PC-9 (cell line): ENCODE results near the gene KCNQ5. TPM values are rescaled to one million over a fixed set of nuclear protein-coding genes. Genes with fewer than 3 reads are reported as not detected.

Experiments
- BruUV-seq: library from RNA; stranded (reverse); fragments of 400-500 nt; replicated peaks from 2 replicates; lab custom pipeline; 2021; lab: Mats Ljungman, UMichigan
- CTCF ChIA-PET: fragments of 300-600 bp; sonication (Branson Sonifier 250); formaldehyde crosslinking; loops from one replicate; lab custom pipeline; 2022; ENCODE audit warnings: antibody characterized with exemption; lab: Charles Lee
- POLR2A ChIA-PET: fragments of 300-600 bp; sonication (Branson Sonifier 250); formaldehyde crosslinking; loops from one replicate; lab custom pipeline; 2022; ENCODE audit warnings: antibody characterized with exemption; ENCODE audit not compliant: unreplicated experiment; lab: Charles Lee
- DNase-seq, 2 experiments: peaks; one replicate each; pipeline versions ENCODE4 v3.0.0 to v3.0.0-alpha.2; 2015 to 2022; ENCODE audit warnings: mixed read lengths in 1 of 2
- H2AFZ ChIP-seq: fragments of 200-600 bp; sonication (generic); 2 replicates; pipeline ENCODE4 v1.8.1; 2017; ENCODE audit warnings: antibody characterized with exemption
- H3F3A ChIP-seq: fragments of 200-600 bp; sonication (generic); 2 replicates; pipeline ENCODE4 v1.8.1; 2017; ENCODE audit warnings: antibody characterized with exemption, mild to moderate bottlenecking, low read depth; ENCODE audit not compliant: insufficient read depth
- H3K27ac ChIP-seq: fragments of 200-600 bp; sonication (generic); 2 replicates; pipeline ENCODE4 v1.6.1; 2016; ENCODE audit warnings: mixed run types
- H3K27me3 ChIP-seq: fragments of 200-600 bp; sonication (generic); 2 replicates; pipeline ENCODE4 v1.6.1; 2016; ENCODE audit warnings: low read depth, mixed run types; ENCODE audit not compliant: insufficient read depth
- H3K36me3 ChIP-seq: fragments of 200-600 bp; sonication (generic); 2 replicates; pipeline ENCODE4 v1.6.1; 2016; ENCODE audit warnings: low read depth, mixed run types
- H3K4me1 ChIP-seq: fragments of 200-600 bp; sonication (generic); replicated peaks from 2 replicates; pipeline ENCODE4 v1.6.1; 2016; ENCODE audit warnings: mixed run types; ENCODE audit not compliant: insufficient read depth
- H3K4me2 ChIP-seq: fragments of 200-600 bp; sonication (generic); 2 replicates; pipeline ENCODE4 v1.6.1; 2017; ENCODE audit warnings: mixed run types
- H3K4me3 ChIP-seq: fragments of 200-600 bp; sonication (generic); 2 replicates; pipeline ENCODE4 v1.6.1; 2016; ENCODE audit warnings: mixed run types
- H3K79me2 ChIP-seq: fragments of 200-600 bp; sonication (generic); 2 replicates; pipeline ENCODE4 v1.6.1; 2017; ENCODE audit warnings: low read depth, mixed run types
- H3K9me2 ChIP-seq: fragments of 200-600 bp; sonication (generic); 2 replicates; pipeline ENCODE4 v1.8.1; 2017; ENCODE audit warnings: mild to moderate bottlenecking; ENCODE audit not compliant: insufficient read depth
- H3K9me3 ChIP-seq: fragments of 200-600 bp; sonication (generic); 2 replicates; pipeline ENCODE4 v1.8.1; 2016; ENCODE audit warnings: low read depth; ENCODE audit not compliant: insufficient read depth
- H4K20me1 ChIP-seq: fragments of 200-600 bp; sonication (generic); 2 replicates; pipeline ENCODE4 v1.8.1; 2017; ENCODE audit not compliant: insufficient read depth
- EZH2 ChIP-seq: fragments of 200-600 bp; sonication (generic); IDR thresholded peaks from 2 replicates; pipeline ENCODE4 v1.8.0; 2017; ENCODE audit warnings: antibody characterized with exemption, low read depth
- intact Hi-C: fragments of 100-400 bp; cut with micrococcal nuclease; formaldehyde crosslinking; loops from one replicate; pipeline ENCODE4 v1.10.0; 2022; ENCODE audit not compliant: unreplicated experiment
- total RNA-seq: library from RNA; stranded (reverse); gene quantifications from 2 replicates; pipeline ENCODE4 v1.2.3, GENCODE V29; 2021
- TF ChIP-seq, protein P1 (sequence below): fragments of 200-600 bp; sonication (generic); conservative IDR thresholded peaks from 2 replicates; pipeline ENCODE4 v1.6.1; 2017; ENCODE audit warnings: mixed run types, antibody characterized with exemption, mild to moderate bottlenecking, moderate library complexity

KCNQ5 gene
- total RNA-seq, 1 experiment from 2014 or later, result 0.20 TPM

- BruUV-seq, result no TSS peak
- Histone ChIP-seq H3K79me2 (no peaks in the 10 kb centered on the region), H3F3A (no peaks in the 10 kb centered on the region), H3K4me3 (no peak overlapping the region), H3K36me3 (no peaks in the 10 kb centered on the region), H3K9me3 (no peaks in the 10 kb centered on the region), H3K27me3 (no peaks in the 10 kb centered on the region), H4K20me1 (no peaks in the 10 kb centered on the region), H3K27ac (no peak overlapping the region), H2AFZ (no peak overlapping the region), H3K4me1 (no peaks in the 10 kb centered on the region), H3K9me2 (no peaks in the 10 kb centered on the region), H3K4me2 (no peak overlapping the region)
- POLR2A ChIA-PET, result no interaction called here
- TF ChIP-seq, protein P1, sequence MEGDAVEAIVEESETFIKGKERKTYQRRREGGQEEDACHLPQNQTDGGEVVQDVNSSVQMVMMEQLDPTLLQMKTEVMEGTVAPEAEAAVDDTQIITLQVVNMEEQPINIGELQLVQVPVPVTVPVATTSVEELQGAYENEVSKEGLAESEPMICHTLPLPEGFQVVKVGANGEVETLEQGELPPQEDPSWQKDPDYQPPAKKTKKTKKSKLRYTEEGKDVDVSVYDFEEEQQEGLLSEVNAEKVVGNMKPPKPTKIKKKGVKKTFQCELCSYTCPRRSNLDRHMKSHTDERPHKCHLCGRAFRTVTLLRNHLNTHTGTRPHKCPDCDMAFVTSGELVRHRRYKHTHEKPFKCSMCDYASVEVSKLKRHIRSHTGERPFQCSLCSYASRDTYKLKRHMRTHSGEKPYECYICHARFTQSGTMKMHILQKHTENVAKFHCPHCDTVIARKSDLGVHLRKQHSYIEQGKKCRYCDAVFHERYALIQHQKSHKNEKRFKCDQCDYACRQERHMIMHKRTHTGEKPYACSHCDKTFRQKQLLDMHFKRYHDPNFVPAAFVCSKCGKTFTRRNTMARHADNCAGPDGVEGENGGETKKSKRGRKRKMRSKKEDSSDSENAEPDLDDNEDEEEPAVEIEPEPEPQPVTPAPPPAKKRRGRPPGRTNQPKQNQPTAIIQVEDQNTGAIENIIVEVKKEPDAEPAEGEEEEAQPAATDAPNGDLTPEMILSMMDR, result no peak
- TF ChIP-seq EZH2, result no peak
- CTCF ChIA-PET, result no interaction called here
- DNase-seq, result no peak
- intact Hi-C loops, result no loop called here
Measured at GRCh38 chr6:73143551-73143950, 521.7 kb downstream of the KCNQ5 start.

- ChIA-PET POLR2A (no interaction called here), CTCF (no interaction called here)
- BruUV-seq, result no TSS peak
- Histone ChIP-seq H3K9me3 (no peaks in the 10 kb centered on the region), H3K4me1 (no peaks in the 10 kb centered on the region), H2AFZ (no peak overlapping the region), H3K9me2 (no peaks in the 10 kb centered on the region), H3K4me3 (no peak overlapping the region), H3F3A (no peaks in the 10 kb centered on the region), H3K27me3 (no peaks in the 10 kb centered on the region), H4K20me1 (no peaks in the 10 kb centered on the region), H3K36me3 (no peaks in the 10 kb centered on the region), H3K27ac (no peak overlapping the region), H3K79me2 (no peaks in the 10 kb centered on the region), H3K4me2 (no peak overlapping the region)
- no peak for DNase-seq
- TF ChIP-seq EZH2, result no peak
- TF ChIP-seq, protein P1, result no peak
- intact Hi-C loops, result no loop called here
Measured at GRCh38 chr6:73144516-73144915, 522.7 kb downstream of the KCNQ5 start.

DNA sequence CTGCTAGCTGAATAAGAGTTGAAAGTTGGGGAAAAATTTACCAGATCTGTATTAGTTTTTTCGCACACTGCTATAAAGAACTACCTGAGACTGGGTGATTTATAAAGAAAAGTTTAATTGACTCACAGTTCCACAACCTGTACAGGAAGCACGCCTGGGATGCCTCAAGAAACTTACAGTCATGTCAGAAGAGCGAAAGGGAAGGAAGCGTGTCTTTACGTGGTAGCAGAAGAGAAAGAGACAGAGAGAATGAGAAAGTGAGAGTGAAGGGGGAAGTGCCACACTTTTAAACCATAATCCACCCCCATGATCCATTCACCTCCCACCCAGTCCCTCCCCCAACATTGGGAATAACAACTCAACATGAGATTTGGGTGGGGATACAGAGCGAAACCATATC lies 523.8 kb downstream of the KCNQ5 start:
- Histone ChIP-seq H3F3A (no peaks in the 10 kb centered on the region), H3K27ac (no peak overlapping the region), H3K4me1 (no peaks in the 10 kb centered on the region), H3K79me2 (no peaks in the 10 kb centered on the region), H3K4me3 (no peak overlapping the region), H3K36me3 (no peaks in the 10 kb centered on the region), H3K4me2 (no peak overlapping the region), H2AFZ (no peak overlapping the region), H4K20me1 (no peaks in the 10 kb centered on the region), H3K27me3 (no peaks in the 10 kb centered on the region), H3K9me3 (no peaks in the 10 kb centered on the region), H3K9me2 (no peaks in the 10 kb centered on the region)
- ChIA-PET CTCF (no interaction called here), POLR2A (no interaction called here)
- no peak for DNase-seq
- no TSS peak for BruUV-seq
- intact Hi-C loops, result no loop called here
- TF ChIP-seq EZH2, result no peak
- TF ChIP-seq, protein P1, result no peak
